A549 (cell line): ENCODE data around the gene RIMBP2. TPM values are rescaled to one million over a fixed set of nuclear protein-coding genes. Genes with fewer than 3 reads are reported as not detected.

Source experiments
- ATAC-seq, 2 experiments: fragments of 200-7000 bp in 1 of 2; fragments of >200 bp in 1 of 2; cut with Nextera tagmentation in 1 of 2; cut with Tn5 transposase in 1 of 2; 3 replicates each; pipeline versions ENCODE4 v1.8.0 to v1.9.1; 2018 to 2020; ENCODE audit warnings: mild to moderate bottlenecking in 1 of 2, moderate library complexity in 1 of 2
- CTCF ChIA-PET: fragments of 300-600 bp; sonication (Branson Sonifier 250); formaldehyde crosslinking; extraction: SDS; loops from one replicate; lab custom pipeline; 2021; ENCODE audit warnings: antibody characterized with exemption, inconsistent platforms; lab: Yijun Ruan, JAX
- POLR2A ChIA-PET: fragments of 350-600 bp; formaldehyde crosslinking; extraction: SDS; loops from one replicate; lab custom pipeline; 2021; ENCODE audit warnings: antibody characterized with exemption, inconsistent platforms; lab: Yijun Ruan, JAX
- DNase-seq, 2 experiments: peaks; one replicate each; pipeline versions ENCODE4 v3.0.0 to v3.0.0-alpha.2; 2011 to 2016; ENCODE audit warnings: low read depth in 1 of 2, low spot score in 1 of 2
- FAIRE-seq: peaks from 2 replicates; lab custom pipeline; 2011; peaks lifted over from hg19 to GRCh38; lab: Jason Lieb, UNC
- H3K27ac ChIP-seq, 2 experiments: fragments of >200 bp; sonication (Bioruptor Twin); formaldehyde crosslinking; 3 replicates each; pipeline ENCODE4 v1.5.1; 2016 to 2017
- H3K4me1 ChIP-seq: fragments of >200 bp; sonication (Bioruptor Twin); formaldehyde crosslinking; 3 replicates; pipeline ENCODE4 v1.6.1; 2016
- H3K4me2 ChIP-seq: fragments of >200 bp; sonication (Bioruptor Twin); formaldehyde crosslinking; 3 replicates; pipeline ENCODE4 v1.6.1; 2016
- H3K4me3 ChIP-seq: fragments of >200 bp; sonication (Bioruptor Twin); formaldehyde crosslinking; 3 replicates; pipeline ENCODE4 v1.5.1; 2016
- H3K9me3 ChIP-seq: fragments of >200 bp; sonication (Bioruptor Twin); formaldehyde crosslinking; 3 replicates; pipeline ENCODE4 v1.6.1; 2016
- BHLHE40 ChIP-seq: IDR thresholded peaks from 2 replicates; pipeline ENCODE4 v1.6.1; 2012; ENCODE audit warnings: low read depth, low read length, inconsistent platforms
- CHD4 ChIP-seq: fragments of 200-600 bp; sonication (generic); IDR thresholded peaks from 2 replicates; pipeline ENCODE4 v1.6.1; 2016; ENCODE audit warnings: antibody characterized with exemption, mild to moderate bottlenecking, borderline replicate concordance
- ESRRA ChIP-seq: fragments of 150-350 bp; IDR thresholded peaks from 2 replicates; pipeline ENCODE4 v1.6.1; 2014; ENCODE audit warnings: mild to moderate bottlenecking, low read length, borderline replicate concordance
- GATA3 ChIP-seq: IDR thresholded peaks from 2 replicates; pipeline ENCODE4 v1.6.1; 2012; ENCODE audit warnings: borderline replicate concordance
- HEYL ChIP-seq: fragments of 250-450 bp; sonication (Bioruptor Pico); IDR thresholded peaks from 2 replicates; pipeline ENCODE4 v1.8.0; 2021; ENCODE audit warnings: mild to moderate bottlenecking, moderate library complexity
- KDM5A ChIP-seq: fragments of 200-600 bp; sonication (generic); IDR thresholded peaks from 2 replicates; pipeline ENCODE4 v1.6.1; 2016; ENCODE audit warnings: antibody characterized with exemption, mild to moderate bottlenecking
- MAFK ChIP-seq: fragments of 450-650 bp; IDR thresholded peaks from 2 replicates; pipeline ENCODE4 v1.6.1; 2014; ENCODE audit not compliant: partially characterized antibody
- NPAS2 ChIP-seq: fragments of 250-450 bp; sonication (Bioruptor Pico); IDR thresholded peaks from 2 replicates; pipeline ENCODE4 v1.8.0; 2022; ENCODE audit warnings: mild to moderate bottlenecking, moderate library complexity, borderline replicate concordance
- RAD21 ChIP-seq, 2 experiments: fragments of >200 bp in 1 of 2; sonication (Bioruptor Twin) in 1 of 2; formaldehyde crosslinking in 1 of 2; IDR thresholded peaks in 1 of 2; conservative IDR thresholded peaks in 1 of 2; 2 replicates in 1 of 2; 3 replicates in 1 of 2; pipeline ENCODE4 v1.6.1; 2012 to 2018; ENCODE audit warnings: inconsistent platforms in 1 of 2
- RCOR1 ChIP-seq: fragments of 150-350 bp; IDR thresholded peaks from 2 replicates; pipeline ENCODE4 v1.6.1; 2014; ENCODE audit warnings: antibody characterized with exemption, low read length, low read depth
- REST ChIP-seq: fragments of 200-600 bp; sonication (generic); IDR thresholded peaks from 2 replicates; pipeline ENCODE4 v1.6.1; 2016; ENCODE audit warnings: antibody characterized with exemption, mild to moderate bottlenecking, moderate library complexity
- SREBF2 ChIP-seq: fragments of 450-650 bp; IDR thresholded peaks from 2 replicates; pipeline ENCODE4 v1.6.1; 2014; ENCODE audit warnings: mild to moderate bottlenecking, moderate library complexity
- TP53 ChIP-seq: fragments of 250-450 bp; sonication (Bioruptor Pico); IDR thresholded peaks from 2 replicates; pipeline ENCODE4 v1.5.0; 2021; ENCODE audit warnings: mild to moderate bottlenecking, moderate library complexity
- USF2 ChIP-seq: fragments of 450-650 bp; IDR thresholded peaks from 2 replicates; pipeline ENCODE4 v1.6.1; 2014; ENCODE audit warnings: antibody characterized with exemption
- WGBS: methylation state at CpG from one replicate; pipeline ENCODE4 v1.1.6; 2017; ENCODE audit errors: missing lambda C conversion rate; 5-methylcytosine and 5-hydroxymethylcytosine counted together
- polyA plus RNA-seq, 4 experiments: library from polyadenylated mRNA; depleted of rRNA in 3 of 4; stranded (reverse); fragments of >200 nt; fragmentation: RNase III in 1 of 4; extraction: RNeasy Plus Mini Kit Qiagen cat#74134 plus additional on column Dnase treatment in 1 of 4; gene quantifications; 2 replicates in 3 of 4; 3 replicates in 1 of 4; pipeline ENCODE4 v1.2.3, GENCODE V29; 2011 to 2017

RIMBP2 gene
- polyA plus RNA-seq, 2 of the 4 experiments (the other 2 are of a cell fraction): not detected

- no peak overlapping the region for H3K4me3 ChIP-seq
- FAIRE-seq: no peak
- ATAC-seq: no peak
- 1% methylated on average over 5 of the region's 5 CpGs for WGBS
- POLR2A ChIA-PET: no interaction called here
- no peak for TF ChIP-seq REST
- TF ChIP-seq RCOR1: no peak
- no peak for TF ChIP-seq BHLHE40
- no peak for TF ChIP-seq NPAS2 (CRISPR knock-in tag)
- no peak for TF ChIP-seq SREBF2
- TF ChIP-seq KDM5A: no peak
- TF ChIP-seq USF2: no peak
- CTCF ChIA-PET: interaction anchor here (1.4 kb wide), 1 partner anchor 20 kb away, joined by 3 read pairs; no protein-coding TSS in a partner anchor
- no peak overlapping the region for H3K27ac ChIP-seq
- H3K4me1 ChIP-seq: no peaks in the 10 kb centered on the region
- H3K4me2 ChIP-seq: no peak overlapping the region
- DNase-seq: no peak
- no peaks in the 10 kb centered on the region for H3K9me3 ChIP-seq
Measured at GRCh38 chr12:130581782-130582181, 134.3 kb downstream of the RIMBP2 start.

GRCh38 chr12:130579231-130579630 is 136.9 kb downstream of the RIMBP2 start:
- POLR2A ChIA-PET: no interaction called here
- FAIRE-seq: no peak

GRCh38 chr12:130577351-130577750 is 138.7 kb downstream of the RIMBP2 start:
- H3K4me3 ChIP-seq: no peak overlapping the region
- H3K4me2 ChIP-seq: no peak overlapping the region
- H3K9me3 ChIP-seq: no peaks in the 10 kb centered on the region
- no peak for FAIRE-seq
- no peak for ATAC-seq
- ChIA-PET CTCF (interaction anchor here (1.3 kb wide), 1 partner anchor 530 kb away, joined by 3 read pairs; no protein-coding TSS in a partner anchor), POLR2A (no interaction called here)
- DNase-seq: no peak
- TF ChIP-seq REST (peak; percentile 48; the same call in 1 of the 2 replicates), RAD21 (conservative IDR thresholded peaks at IDR 0.05 in 1 of 2, IDR thresholded peaks at IDR 0.05 in 1 of 2) (no peak)
- no peak overlapping the region for H3K27ac ChIP-seq
- no peaks in the 10 kb centered on the region for H3K4me1 ChIP-seq
- 25% methylated on average over 6 of the region's 6 CpGs for WGBS

More at GRCh38 chr12:130579231-130579630, 136.9 kb downstream of the RIMBP2 start:
- 19% methylated on average over 7 of the region's 7 CpGs for WGBS
- Histone ChIP-seq H3K27ac (no peak overlapping the region), H3K4me1 (no peaks in the 10 kb centered on the region), H3K4me2 (no peak overlapping the region), H3K4me3 (no peak overlapping the region), H3K9me3 (no peaks in the 10 kb centered on the region)
- ATAC-seq: no peak
- CTCF ChIA-PET: interaction anchor here (1.1 kb wide), 1 partner anchor 11 kb away, joined by 3 read pairs; no protein-coding TSS in a partner anchor
- DNase-seq: no peak
- no peak for TF ChIP-seq MAFK
- no peak for TF ChIP-seq TP53 (CRISPR knock-in tag)
- no peak for TF ChIP-seq CHD4
- TF ChIP-seq GATA3: no peak
- TF ChIP-seq HEYL (CRISPR knock-in tag): no peak
- TF ChIP-seq ESRRA: no peak
